HEK293 (cell line): ENCODE results near the gene SCGB1D2.

Source experiments
- CTCF ChIA-PET: fragments of 350-600 bp; formaldehyde crosslinking; extraction: SDS; loops from one replicate; lab custom pipeline; 2021; ENCODE audit warnings: antibody characterized with exemption; lab: Yijun Ruan, JAX
- POLR2A ChIA-PET: fragments of 300-600 bp; formaldehyde crosslinking; extraction: SDS; loops from one replicate; lab custom pipeline; 2020; ENCODE audit warnings: antibody characterized with exemption, inconsistent platforms; lab: Yijun Ruan, JAX
- H3K27ac ChIP-seq: fragments of 200-500 bp; sonication (Bioruptor generic); 2 replicates; pipeline ENCODE4 v1.5.1; 2014; ENCODE audit warnings: low read depth, low read length, control low read depth, inconsistent platforms; ENCODE audit errors: extremely low read depth
- H3K36me3 ChIP-seq, 2 experiments: fragments of 200-500 bp in 1 of 2; sonication (Bioruptor generic) in 1 of 2; 1 replicate in 1 of 2; 2 replicates in 1 of 2; pipeline ENCODE4 v1.5.1; 2014 to 2017; ENCODE audit warnings: inconsistent platforms in 2 of 2, low read length in 2 of 2; ENCODE audit not compliant: control insufficient read depth in 2 of 2, insufficient read depth in 1 of 2
- H3K4me1 ChIP-seq: fragments of 200-500 bp; sonication (Bioruptor generic); 2 replicates; pipeline ENCODE4 v1.5.1; 2014; ENCODE audit warnings: mild to moderate bottlenecking, low read length, inconsistent platforms; ENCODE audit not compliant: control insufficient read depth, insufficient read depth
- H3K4me3 ChIP-seq: 2 replicates; pipeline ENCODE4 v1.5.1; 2011; ENCODE audit warnings: low read depth, mild to moderate bottlenecking, control low read depth, low read length, moderate library complexity
- H3K9me3 ChIP-seq: fragments of 200-500 bp; sonication (Bioruptor generic); 2 replicates; pipeline ENCODE4 v1.5.1; 2014; ENCODE audit warnings: low read depth, low read length, inconsistent platforms; ENCODE audit not compliant: control insufficient read depth, insufficient read depth
- CTCF ChIP-seq: fragments of 450-650 bp; formaldehyde crosslinking; IDR thresholded peaks from 2 replicates; pipeline ENCODE4 v1.5.1; 2016; ENCODE audit warnings: missing biosample characterization, missing genetic modification characterization
- HOXD13 ChIP-seq: sonication (generic); formaldehyde crosslinking; IDR thresholded peaks from 2 replicates; pipeline ENCODE4 v1.8.0; 2022; ENCODE audit warnings: missing genetic modification reagents, borderline replicate concordance
- IKZF3 ChIP-seq: fragments of 450-650 bp; IDR thresholded peaks from 2 replicates; pipeline ENCODE4 v1.5.0; 2018; ENCODE audit warnings: missing biosample characterization, mild to moderate bottlenecking, missing genetic modification characterization, moderate library complexity
- KLF7 ChIP-seq: fragments of 450-650 bp; formaldehyde crosslinking; IDR thresholded peaks from 2 replicates; pipeline ENCODE4 v1.5.1; 2016; ENCODE audit warnings: missing biosample characterization, missing genetic modification characterization, borderline replicate concordance
- PATZ1 ChIP-seq: fragments of 450-650 bp; formaldehyde crosslinking; IDR thresholded peaks from 2 replicates; pipeline ENCODE4 v1.5.1; 2016; ENCODE audit warnings: missing biosample characterization, missing genetic modification characterization
- WT1 ChIP-seq: fragments of 450-650 bp; formaldehyde crosslinking; IDR thresholded peaks from 2 replicates; pipeline ENCODE4 v1.5.1; 2016; ENCODE audit warnings: missing biosample characterization, missing genetic modification characterization
- ZIC2 ChIP-seq: fragments of 450-650 bp; formaldehyde crosslinking; IDR thresholded peaks from 2 replicates; pipeline ENCODE4 v1.5.1; 2016; ENCODE audit warnings: missing biosample characterization, missing genetic modification characterization
- ZNF132 ChIP-seq: fragments of 450-650 bp; formaldehyde crosslinking; IDR thresholded peaks from 2 replicates; pipeline ENCODE4 v1.5.1; 2017; ENCODE audit warnings: missing biosample characterization, missing genetic modification characterization, borderline replicate concordance
- ZNF133 ChIP-seq: fragments of 450-650 bp; formaldehyde crosslinking; IDR thresholded peaks from 2 replicates; pipeline ENCODE4 v1.5.1; 2016; ENCODE audit warnings: missing biosample characterization, missing genetic modification characterization
- ZNF146 ChIP-seq: fragments of 450-650 bp; formaldehyde crosslinking; IDR thresholded peaks from 2 replicates; pipeline ENCODE4 v1.5.1; 2016; ENCODE audit warnings: missing biosample characterization, missing genetic modification characterization
- ZNF169 ChIP-seq: fragments of 450-650 bp; formaldehyde crosslinking; IDR thresholded peaks from 2 replicates; pipeline ENCODE4 v1.5.1; 2016; ENCODE audit warnings: missing biosample characterization, missing genetic modification characterization
- ZNF174 ChIP-seq: fragments of 450-650 bp; formaldehyde crosslinking; IDR thresholded peaks from 2 replicates; pipeline ENCODE4 v1.5.0; 2017; ENCODE audit warnings: missing biosample characterization, mild to moderate bottlenecking, missing genetic modification characterization
- ZNF214 ChIP-seq: fragments of 450-650 bp; formaldehyde crosslinking; IDR thresholded peaks from 2 replicates; pipeline ENCODE4 v1.5.1; 2017; ENCODE audit warnings: missing biosample characterization, mild to moderate bottlenecking, missing genetic modification characterization, borderline replicate concordance
- ZNF239 ChIP-seq: fragments of 450-650 bp; formaldehyde crosslinking; IDR thresholded peaks from 2 replicates; pipeline ENCODE4 v1.5.1; 2016; ENCODE audit warnings: missing biosample characterization, missing genetic modification characterization
- ZNF274 ChIP-seq, 2 experiments: fragments of 200-500 bp in 1 of 2; fragments of 450-650 bp in 1 of 2; sonication (Bioruptor generic) in 1 of 2; formaldehyde crosslinking in 1 of 2; IDR thresholded peaks; 2 replicates each; pipeline versions ENCODE4 v1.5.1 to v1.6.1; 2014 to 2016; ENCODE audit warnings: borderline replicate concordance in 1 of 2, inconsistent platforms in 1 of 2, low read length in 1 of 2, missing biosample characterization in 1 of 2, missing genetic modification characterization in 1 of 2
- ZNF311 ChIP-seq: fragments of 450-650 bp; formaldehyde crosslinking; IDR thresholded peaks from 2 replicates; pipeline ENCODE4 v1.5.1; 2017; ENCODE audit warnings: missing biosample characterization, missing genetic modification characterization, borderline replicate concordance
- ZNF561 ChIP-seq: fragments of 450-650 bp; IDR thresholded peaks from 2 replicates; pipeline ENCODE4 v1.5.1; 2018; ENCODE audit warnings: missing biosample characterization, missing genetic modification characterization, borderline replicate concordance
- ZNF645 ChIP-seq: fragments of 450-650 bp; formaldehyde crosslinking; IDR thresholded peaks from 2 replicates; pipeline ENCODE4; 2016; ENCODE audit warnings: missing biosample characterization, missing genetic modification characterization
- ZNF707 ChIP-seq: fragments of 450-650 bp; formaldehyde crosslinking; IDR thresholded peaks from 2 replicates; pipeline ENCODE4 v1.5.1; 2016; ENCODE audit warnings: missing biosample characterization, missing genetic modification characterization
- ZNF747 ChIP-seq: fragments of 450-650 bp; formaldehyde crosslinking; IDR thresholded peaks from 2 replicates; pipeline ENCODE4 v1.5.1; 2016; ENCODE audit warnings: missing biosample characterization, missing genetic modification characterization
- ZSCAN16 ChIP-seq: fragments of 450-650 bp; formaldehyde crosslinking; IDR thresholded peaks from 2 replicates; pipeline ENCODE4 v1.5.1; 2016; ENCODE audit warnings: missing biosample characterization, missing genetic modification characterization
- ZSCAN4 ChIP-seq: fragments of 450-650 bp; formaldehyde crosslinking; IDR thresholded peaks from 2 replicates; pipeline ENCODE4 v1.5.1; 2017; ENCODE audit warnings: missing biosample characterization, missing genetic modification characterization

Gene SCGB1D2

GRCh38 chr11:62233730-62234129 lies 8.3 kb upstream of the SCGB1D2 start:
- no peak overlapping the region for H3K27ac ChIP-seq
- no peaks in the 10 kb centered on the region for H3K4me1 ChIP-seq
- POLR2A ChIA-PET, result no interaction called here
- no peak for TF ChIP-seq KLF7 (tag by site-specific recombination)
- TF ChIP-seq ZNF174 (tag by site-specific recombination), result no peak
- 0 out of 2 replicates have a peak, but pooled peaks have one; percentile 19 for TF ChIP-seq CTCF (tag by site-specific recombination)
- no peak for TF ChIP-seq WT1 (tag by site-specific recombination)
- TF ChIP-seq ZNF239, result no peak
- TF ChIP-seq ZNF311 (tag by site-specific recombination), result no peak
- TF ChIP-seq ZNF274 (IDR thresholded peaks at IDR 0.05; ENCODE audit: low read length), result no peak
- TF ChIP-seq ZNF274 (tag by site-specific recombination; IDR thresholded peaks at IDR 0.05; ENCODE audit: borderline replicate concordance), result no peak
- TF ChIP-seq, all 188 proteins: peak for 1
- H3K36me3 ChIP-seq, result no peaks in the 10 kb centered on the region
- no peak overlapping the region for H3K4me3 ChIP-seq
- CTCF ChIA-PET, result interaction anchor here (0.6 to 0.8 kb wide), 3 partner anchors 12 to 130 kb away, joined by 3 to 4 read pairs (median 4); no protein-coding TSS in a partner anchor
- H3K9me3 ChIP-seq, result no peaks in the 10 kb centered on the region

DNA sequence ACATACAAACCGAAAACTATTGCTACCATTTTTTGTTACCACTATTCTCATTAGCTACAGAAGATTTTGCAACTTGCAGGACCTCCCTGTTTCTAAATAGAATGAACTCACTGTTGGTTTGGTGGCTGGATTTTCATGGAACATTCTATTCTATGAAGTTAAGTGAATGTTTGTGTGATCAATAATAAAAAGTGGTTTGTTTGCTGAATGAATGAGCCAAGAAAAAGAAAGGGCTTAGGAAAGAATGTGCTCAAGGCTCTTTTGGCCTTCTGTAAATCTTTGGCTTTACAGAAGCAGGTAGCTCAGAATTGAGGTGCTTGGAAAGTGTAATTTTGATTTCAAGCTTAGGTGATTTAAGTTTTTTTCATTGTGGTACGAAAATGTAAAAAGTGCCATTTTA lies 5.9 kb upstream of the SCGB1D2 start:
- H3K27ac ChIP-seq, result no peak overlapping the region
- POLR2A ChIA-PET, result no interaction called here
- H3K4me1 ChIP-seq, result no peaks in the 10 kb centered on the region
- CTCF ChIA-PET, result interaction anchor here (0.6 to 1.5 kb wide), 3 partner anchors 51 to 75 kb away, joined by 3 to 4 read pairs (median 3); no protein-coding TSS in a partner anchor
- no peaks in the 10 kb centered on the region for H3K9me3 ChIP-seq
- H3K4me3 ChIP-seq, result no peak overlapping the region
- TF ChIP-seq ZIC2 (tag by site-specific recombination) (no peak), ZNF146 (tag by site-specific recombination) (no peak), ZNF645 (tag by site-specific recombination) (no peak)
- no peaks in the 10 kb centered on the region for H3K36me3 ChIP-seq

DNA sequence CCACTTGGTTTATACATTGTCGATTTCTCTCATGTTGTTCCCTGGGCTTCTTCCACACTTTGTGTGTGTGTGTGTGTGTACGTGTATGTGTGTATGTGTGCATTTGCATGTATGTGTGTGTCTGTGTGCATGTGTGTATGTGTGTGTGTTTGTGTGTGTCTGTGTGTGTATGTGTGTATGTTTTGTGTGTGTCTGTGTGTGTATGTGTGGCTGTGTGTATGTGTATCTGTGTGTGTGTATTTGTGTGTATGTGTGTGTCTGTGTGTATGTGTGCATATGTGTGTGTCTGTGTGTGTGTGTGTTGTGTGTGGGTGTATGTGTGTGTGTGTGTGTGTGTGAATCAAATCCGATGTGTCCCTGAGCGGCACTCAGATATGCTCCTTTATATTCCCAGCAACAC lies 4.5 kb upstream of the SCGB1D2 start:
- Histone ChIP-seq H3K36me3 (no peaks in the 10 kb centered on the region), H3K4me1 (no peaks in the 10 kb centered on the region; the same call in 1 of the 2 replicates), H3K27ac (no peak overlapping the region)
- TF ChIP-seq ZSCAN4 (tag by site-specific recombination) (peak; percentile 95), ZSCAN16 (tag by site-specific recombination) (no peak)
- TF ChIP-seq, all 188 proteins: peak for 1
- Histone ChIP-seq H3K9me3 (no peaks in the 10 kb centered on the region), H3K4me3 (no peak overlapping the region)
- POLR2A ChIA-PET, result no interaction called here
- CTCF ChIA-PET, result no interaction called here

DNA sequence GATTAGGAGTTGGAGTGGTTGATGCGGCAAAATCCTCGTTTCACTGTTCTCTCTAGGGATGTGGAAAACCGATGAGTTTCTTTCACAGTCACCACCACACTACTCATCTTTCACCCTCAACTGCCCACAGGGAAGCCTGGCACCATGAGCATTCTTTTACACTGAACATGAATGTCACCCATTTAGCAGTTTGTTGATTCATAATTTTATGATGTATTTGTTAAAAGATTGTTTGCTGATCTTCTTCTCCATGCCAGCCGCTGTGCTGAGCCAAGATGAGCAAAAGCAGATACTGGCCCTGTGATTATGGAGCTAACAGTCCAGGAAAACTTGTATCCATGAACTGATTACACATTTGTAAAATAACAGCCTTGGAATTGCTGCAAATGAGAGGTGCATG lies 3.9 kb upstream of the SCGB1D2 start:
- no peaks in the 10 kb centered on the region; the same call in 1 of the 2 replicates for H3K4me1 ChIP-seq
- H3K27ac ChIP-seq, result no peak overlapping the region
- no peaks in the 10 kb centered on the region for H3K9me3 ChIP-seq
- H3K4me3 ChIP-seq, result no peak overlapping the region
- CTCF ChIA-PET, result no interaction called here
- no peaks in the 10 kb centered on the region for H3K36me3 ChIP-seq
- POLR2A ChIA-PET, result no interaction called here
- TF ChIP-seq PATZ1 (tag by site-specific recombination), result no peak
- no peak for TF ChIP-seq ZNF214 (tag by site-specific recombination)
- no peak for TF ChIP-seq ZNF561
- no peak for TF ChIP-seq ZNF747 (tag by site-specific recombination)
- no peak for TF ChIP-seq ZNF132 (tag by site-specific recombination)
- TF ChIP-seq ZNF169 (tag by site-specific recombination), result no peak
- TF ChIP-seq ZNF707 (tag by site-specific recombination), result no peak
- TF ChIP-seq ZNF133 (tag by site-specific recombination), result no peak
- TF ChIP-seq HOXD13 (CRISPR knock-in tag), result no peak
- TF ChIP-seq ZNF311 (tag by site-specific recombination), result no peak
- no peak for TF ChIP-seq IKZF3 (tag by site-specific recombination)
